GM23338 (cell line): Measurements from ENCODE around the gene PTCD2. TPM values are rescaled to one million over a fixed set of nuclear protein-coding genes. Genes with fewer than 3 reads are reported as not detected.

Experiments
- ATAC-seq: fragments of 200-7000 bp; cut with Tn5 transposase; 3 replicates; pipeline ENCODE4 v1.9.1; 2020
- DNase-seq: peaks from one replicate; pipeline ENCODE4 v3.0.0-alpha.2; 2015; ENCODE audit warnings: low spot score
- H2AFZ ChIP-seq: fragments of 200-600 bp; sonication (generic); 2 replicates; pipeline ENCODE4 v1.8.0; 2016; ENCODE audit warnings: antibody characterized with exemption, mild to moderate bottlenecking, moderate library complexity
- H3F3A ChIP-seq: fragments of 200-600 bp; sonication (generic); replicated peaks from 2 replicates; pipeline ENCODE4 v1.8.0; 2017; ENCODE audit warnings: antibody characterized with exemption, mixed run types, low read depth
- H3K27ac ChIP-seq: fragments of 200-600 bp; sonication (generic); 2 replicates; pipeline ENCODE4 v1.6.1; 2016; ENCODE audit warnings: low read depth
- H3K27me3 ChIP-seq: fragments of 200-600 bp; sonication (generic); 2 replicates; pipeline ENCODE4 v1.8.0; 2016; ENCODE audit warnings: mild to moderate bottlenecking, mixed run types, moderate library complexity; ENCODE audit not compliant: insufficient read depth
- H3K36me3 ChIP-seq: fragments of 200-600 bp; sonication (generic); 2 replicates; pipeline ENCODE4 v1.8.0; 2016; ENCODE audit warnings: mild to moderate bottlenecking; ENCODE audit not compliant: insufficient read depth
- H3K4me1 ChIP-seq: fragments of 200-600 bp; sonication (generic); 2 replicates; pipeline ENCODE4 v1.8.0; 2016; ENCODE audit warnings: mild to moderate bottlenecking, moderate library complexity; ENCODE audit not compliant: insufficient read depth
- H3K4me2 ChIP-seq: fragments of 200-600 bp; sonication (generic); 2 replicates; pipeline ENCODE4 v1.7.1; 2017; ENCODE audit warnings: mixed run types
- H3K4me3 ChIP-seq: fragments of 200-600 bp; sonication (generic); 2 replicates; pipeline ENCODE4 v1.6.1; 2016; ENCODE audit warnings: mixed run types
- H3K79me2 ChIP-seq: fragments of 200-600 bp; sonication (generic); replicated peaks from 2 replicates; pipeline ENCODE4 v1.8.0; 2017; ENCODE audit warnings: mild to moderate bottlenecking; ENCODE audit not compliant: insufficient read depth
- H3K9me2 ChIP-seq: fragments of 200-600 bp; sonication (generic); 2 replicates; pipeline ENCODE4 v1.8.0; 2017; ENCODE audit not compliant: insufficient read depth
- H4K20me1 ChIP-seq: fragments of 200-600 bp; sonication (generic); replicated peaks from 2 replicates; pipeline ENCODE4 v1.8.0; 2017; ENCODE audit warnings: mild to moderate bottlenecking; ENCODE audit not compliant: insufficient read depth
- H3K27ac Mint-ChIP-seq: 2 replicates; pipeline ENCODE4 v1.8.0; 2020; ENCODE audit warnings: inconsistent platforms, mild to moderate bottlenecking, moderate library complexity, mixed read lengths
- H3K27me3 Mint-ChIP-seq: 3 replicates; pipeline ENCODE4 v1.8.0; 2022; ENCODE audit warnings: low read depth, mild to moderate bottlenecking, moderate library complexity, mixed read lengths, inconsistent platforms; ENCODE audit not compliant: insufficient read depth, poor library complexity
- H3K36me3 Mint-ChIP-seq: 3 replicates; pipeline ENCODE4 v1.8.0; 2021; ENCODE audit warnings: low read depth, mild to moderate bottlenecking, inconsistent platforms, moderate library complexity, mixed read lengths
- H3K4me1 Mint-ChIP-seq: 3 replicates; pipeline ENCODE4 v1.8.0; 2020; ENCODE audit warnings: mild to moderate bottlenecking, inconsistent platforms, mixed read lengths
- H3K4me3 Mint-ChIP-seq: 3 replicates; pipeline ENCODE4 v1.8.0; 2021; ENCODE audit warnings: moderate library complexity, mild to moderate bottlenecking, inconsistent platforms, mixed read lengths
- H3K9me3 Mint-ChIP-seq: 3 replicates; pipeline ENCODE4 v1.8.0; 2020; ENCODE audit warnings: moderate library complexity, mild to moderate bottlenecking, inconsistent platforms, mixed read lengths
- CREB1 ChIP-seq: fragments of 250-450 bp; sonication (Bioruptor Pico); IDR thresholded peaks from 2 replicates; pipeline ENCODE4 v1.5.0; 2020; ENCODE audit warnings: low read depth, mild to moderate bottlenecking, moderate library complexity
- CTCF ChIP-seq, 2 experiments: fragments of 200-600 bp in 1 of 2; sonication (generic) in 1 of 2; conservative IDR thresholded peaks; 2 replicates each; pipeline versions ENCODE4 v1.5.1 to v1.6.1; 2016 to 2017; ENCODE audit warnings: antibody characterized with exemption in 2 of 2, low read depth in 2 of 2, mild to moderate bottlenecking in 2 of 2, moderate library complexity in 1 of 2
- EZH2phosphoT487 ChIP-seq: fragments of 200-600 bp; sonication (generic); IDR thresholded peaks from one replicate; pipeline ENCODE4 v1.8.1; 2018; ENCODE audit warnings: antibody characterized with exemption; ENCODE audit not compliant: unreplicated experiment
- JUNB ChIP-seq: IDR thresholded peaks from one replicate; pipeline ENCODE4 v1.6.1; 2016; ENCODE audit warnings: antibody characterized with exemption; ENCODE audit not compliant: unreplicated experiment
- NANOG ChIP-seq: IDR thresholded peaks from 2 replicates; pipeline ENCODE4 v1.6.1; 2016; ENCODE audit warnings: antibody characterized with exemption, borderline replicate concordance
- POLR2AphosphoS5 ChIP-seq: IDR thresholded peaks from 2 replicates; pipeline ENCODE4 v1.6.1; 2016; ENCODE audit warnings: antibody characterized with exemption, low read depth
- REST ChIP-seq: IDR thresholded peaks from one replicate; pipeline ENCODE4 v1.6.1; 2018; ENCODE audit warnings: antibody characterized with exemption; ENCODE audit not compliant: unreplicated experiment
- STAT1 ChIP-seq: IDR thresholded peaks from one replicate; pipeline ENCODE4 v1.6.1; 2016; ENCODE audit warnings: antibody characterized with exemption; ENCODE audit not compliant: unreplicated experiment
- ZNF114 ChIP-seq: fragments of 250-450 bp; sonication (Bioruptor Pico); IDR thresholded peaks from 2 replicates; pipeline ENCODE4 v1.5.0; 2020; ENCODE audit warnings: mild to moderate bottlenecking, moderate library complexity
- polyA plus RNA-seq: library from polyadenylated mRNA; unstranded; fragments of >200 nt; fragmentation: Nextera tagmentation; extraction: Ambion mirVana; gene quantifications from 2 replicates; pipeline ENCODE4 v1.2.1, GENCODE V29; 2016
- total RNA-seq: library from RNA; depleted of rRNA; stranded (reverse); fragments of >200 nt; shearing (Covaris generic); gene quantifications from 2 replicates; pipeline ENCODE4 v1.2.3, GENCODE V29; 2014
- TF ChIP-seq, protein P1 (sequence below): IDR thresholded peaks from 2 replicates; pipeline ENCODE4 v1.6.1; 2016; ENCODE audit warnings: antibody characterized with exemption

The PTCD2 gene
- total and polyA plus RNA-seq, 2 experiments from 2014 or later: 8.8 to 14.5 TPM

DNA sequence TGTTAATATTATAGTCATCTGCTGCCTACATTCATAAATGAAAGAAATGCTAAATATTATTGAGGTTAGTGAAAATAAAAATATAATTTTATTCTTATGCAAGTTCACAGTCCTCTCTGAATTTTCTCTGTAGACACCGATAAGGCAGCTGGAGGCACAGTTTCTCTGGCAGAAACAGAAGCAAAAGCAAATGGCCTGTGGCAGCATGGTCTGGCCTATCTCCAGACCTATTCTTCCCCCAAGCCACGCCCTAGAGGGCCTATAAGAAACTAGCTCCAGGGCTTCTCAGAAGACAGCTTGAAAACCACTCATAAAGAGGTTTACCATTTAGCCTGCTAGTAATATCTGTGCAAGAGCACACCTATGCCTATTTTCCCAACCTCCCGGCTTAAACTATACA, 28.6 kb upstream of the PTCD2 start:
- Histone ChIP-seq H3F3A (no peaks in the 10 kb centered on the region), H3K79me2 (no peaks in the 10 kb centered on the region), H3K9me2 (no peaks in the 10 kb centered on the region), H3K36me3 (peaks cover 7% of the 10 kb centered on the region; the same call in 1 of the 2 replicates), H3K4me1 (peaks cover 14% of the 10 kb centered on the region), H2AFZ (no peak overlapping the region), H4K20me1 (no peaks in the 10 kb centered on the region), H3K27ac (no peak overlapping the region), H3K27me3 (no peaks in the 10 kb centered on the region), H3K4me3 (no peak overlapping the region), H3K4me2 (no peak overlapping the region)
- no peaks in the 10 kb centered on the region for H3K27me3 Mint-ChIP-seq
- H3K4me3 Mint-ChIP-seq: no peak overlapping the region
- no peak for ATAC-seq
- peaks cover 10% of the 10 kb centered on the region; the same call in 2 of the 3 replicates for H3K4me1 Mint-ChIP-seq
- H3K36me3 Mint-ChIP-seq: peaks cover 29% of the 10 kb centered on the region
- no peaks in the 10 kb centered on the region for H3K9me3 Mint-ChIP-seq
- DNase-seq: no peak
- no peak for TF ChIP-seq CTCF (conservative IDR thresholded peaks at IDR 0.05; ENCODE audit: low read depth in 2 of 2)
- TF ChIP-seq, protein P1, sequence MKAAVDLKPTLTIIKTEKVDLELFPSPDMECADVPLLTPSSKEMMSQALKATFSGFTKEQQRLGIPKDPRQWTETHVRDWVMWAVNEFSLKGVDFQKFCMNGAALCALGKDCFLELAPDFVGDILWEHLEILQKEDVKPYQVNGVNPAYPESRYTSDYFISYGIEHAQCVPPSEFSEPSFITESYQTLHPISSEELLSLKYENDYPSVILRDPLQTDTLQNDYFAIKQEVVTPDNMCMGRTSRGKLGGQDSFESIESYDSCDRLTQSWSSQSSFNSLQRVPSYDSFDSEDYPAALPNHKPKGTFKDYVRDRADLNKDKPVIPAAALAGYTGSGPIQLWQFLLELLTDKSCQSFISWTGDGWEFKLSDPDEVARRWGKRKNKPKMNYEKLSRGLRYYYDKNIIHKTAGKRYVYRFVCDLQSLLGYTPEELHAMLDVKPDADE: no peak
- no peak for TF ChIP-seq EZH2phosphoT487
- no peak for TF ChIP-seq CREB1 (CRISPR knock-in tag)
- H3K27ac Mint-ChIP-seq: no peak overlapping the region

GRCh38 chr5:72292411-72292810, 27.8 kb upstream of the PTCD2 start:
- Histone ChIP-seq H3F3A (no peaks in the 10 kb centered on the region), H3K27ac (peak overlapping the region; percentile 46; the same call in 1 of the 2 replicates), H2AFZ (no peak overlapping the region), H3K4me2 (0 out of 2 replicates have a peak overlapping the region, but pooled peaks have one; percentile 31), H4K20me1 (no peaks in the 10 kb centered on the region), H3K36me3 (peaks cover 4% of the 10 kb centered on the region; the same call in 1 of the 2 replicates), H3K79me2 (no peaks in the 10 kb centered on the region), H3K27me3 (no peaks in the 10 kb centered on the region), H3K4me1 (peaks cover 14% of the 10 kb centered on the region), H3K4me3 (no peak overlapping the region), H3K9me2 (no peaks in the 10 kb centered on the region)
- peaks cover 10% of the 10 kb centered on the region; the same call in 2 of the 3 replicates for H3K4me1 Mint-ChIP-seq
- TF ChIP-seq, protein P1: no peak
- TF ChIP-seq ZNF114 (CRISPR knock-in tag) (no peak), POLR2AphosphoS5 (no peak), CTCF (conservative IDR thresholded peaks at IDR 0.05; ENCODE audit: low read depth in 2 of 2) (no peak), STAT1 (no peak), NANOG (no peak), CREB1 (CRISPR knock-in tag) (no peak), JUNB (no peak), REST (no peak)
- peaks cover 28% of the 10 kb centered on the region for H3K36me3 Mint-ChIP-seq
- DNase-seq (no peak), ATAC-seq (no peak)
- peak overlapping the region; percentile 88 for H3K27ac Mint-ChIP-seq
- H3K4me3 Mint-ChIP-seq: no peak overlapping the region
- H3K27me3 Mint-ChIP-seq: no peaks in the 10 kb centered on the region
- H3K9me3 Mint-ChIP-seq: no peaks in the 10 kb centered on the region
